GM21526 (cell line): Measurements from ENCODE around the gene MRPL4.

Experiments
- ATAC-seq: cut with Tn5 transposase; IDR thresholded peaks from one replicate; pipeline ENCODE4 v1.9.1; 2021; ENCODE audit warnings: moderate library complexity; ENCODE audit not compliant: unreplicated experiment, low FRiP score

MRPL4 gene

DNA sequence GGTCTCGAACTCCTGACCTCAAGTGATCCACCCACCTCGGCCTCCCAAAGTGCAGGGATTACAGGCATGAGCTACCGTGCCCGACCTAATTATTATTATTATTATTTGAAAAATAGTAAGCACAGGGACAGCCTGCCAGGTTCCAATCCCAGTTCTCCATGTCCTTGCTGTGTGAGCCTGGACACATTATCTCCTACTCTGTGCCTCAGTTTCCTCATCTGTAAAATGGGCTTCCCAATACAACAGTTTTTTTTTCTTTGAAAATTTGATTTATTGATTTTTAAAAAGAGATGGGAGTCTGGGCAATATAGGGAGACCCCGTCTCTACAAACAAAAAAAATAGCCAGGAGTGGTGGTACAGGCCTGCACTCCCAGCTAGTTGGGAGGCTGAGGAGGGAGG lies 54.3 kb downstream of the MRPL4 start:
- no peak for ATAC-seq

DNA sequence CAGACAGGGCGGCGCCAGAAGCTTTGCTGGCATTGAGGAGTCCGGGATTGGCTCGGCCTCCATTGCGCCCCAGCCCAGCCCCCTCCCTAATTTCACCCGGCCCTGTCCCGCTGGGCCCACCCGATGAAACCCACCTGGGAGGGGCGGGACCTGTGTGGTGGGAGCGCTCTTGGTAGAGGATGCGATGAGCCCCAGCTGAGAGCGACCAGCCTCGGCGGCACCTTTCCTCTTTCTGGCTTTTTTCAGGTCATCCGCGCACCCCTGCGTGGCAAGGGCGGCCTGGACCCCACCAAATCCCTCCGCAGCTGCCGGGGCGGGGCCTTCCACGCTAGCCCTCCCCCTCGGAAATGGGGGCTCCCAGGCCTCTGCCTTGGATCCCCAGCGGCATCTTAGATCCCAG lies 57.4 kb downstream of the MRPL4 start, which contains the start of gene ZGLP1:
ZGLP1 (minus strand) TSS at position 393 of the 400 bp plus-strand sequence.
- no peak for ATAC-seq
